Muscle of arm (tissue), 12 donors: ENCODE measurements around the gene ASB15. TPM values are rescaled to one million over a fixed set of nuclear protein-coding genes. Genes with fewer than 3 reads are reported as not detected.

Experiments
- DNase-seq: peaks from one replicate; pipeline ENCODE4 v3.0.0-alpha.2; 2013
- polyA plus RNA-seq, 12 donors: library from polyadenylated mRNA; unstranded; fragments of 120-200 nt; gene quantifications; one replicate each; pipeline ENCODE4 v1.2.1, GENCODE V29; 2013; ENCODE audit not compliant: insufficient read length in 12 of 12

The ASB15 gene
- polyA plus RNA-seq, 12 donors = 3.2 to 10.2 (median 6.5) TPM; not detected in 2

GRCh38 chr7:123635551-123636359, 34.1 kb downstream of the ASB15 start:
- DNase-seq = no peak

- no peak for DNase-seq
Observed at GRCh38 chr7:123637203-123637602, 35.6 kb downstream of the ASB15 start.

GRCh38 chr7:123637878-123638277, 36.3 kb downstream of the ASB15 start:
- no peak for DNase-seq

- no peak for DNase-seq
Observed at GRCh38 chr7:123639631-123640030, 38.0 kb downstream of the ASB15 start.

GRCh38 chr7:123640583-123640982, 39.0 kb downstream of the ASB15 start:
- DNase-seq = no peak

GRCh38 chr7:123641901-123642300, 40.3 kb downstream of the ASB15 start:
- no peak for DNase-seq

- no peak for DNase-seq
Observed at GRCh38 chr7:123643495-123644441, 42.1 kb downstream of the ASB15 start.

- DNase-seq = no peak
Observed at GRCh38 chr7:123645516-123645915, 43.9 kb downstream of the ASB15 start.

- no peak for DNase-seq
Observed at GRCh38 chr7:123647106-123647730, 45.6 kb downstream of the ASB15 start.

GRCh38 chr7:123649964-123650363, 48.3 kb downstream of the ASB15 start:
- DNase-seq = no peak

GRCh38 chr7:123650595-123650994, 49.0 kb downstream of the ASB15 start:
- no peak for DNase-seq

- DNase-seq = no peak
Observed at GRCh38 chr7:123652406-123652805, 50.8 kb downstream of the ASB15 start.

- no peak for DNase-seq
Observed at GRCh38 chr7:123653162-123653561, 51.5 kb downstream of the ASB15 start.

- DNase-seq = no peak
Observed at GRCh38 chr7:123655614-123656013, 54.0 kb downstream of the ASB15 start, which contains the start of gene LMOD2. TSS of gene LMOD2 (plus strand) at chr7:123655866. CDS start at chr7:123655964, 98 bp downstream.

GRCh38 chr7:123656544-123657303, 55.1 kb downstream of the ASB15 start:
- no peak for DNase-seq

GRCh38 chr7:123657304-123657685, 55.7 kb downstream of the ASB15 start:
- no peak for DNase-seq

GRCh38 chr7:123658023-123658422, 56.4 kb downstream of the ASB15 start:
- no peak for DNase-seq

- DNase-seq = no peak
Observed at GRCh38 chr7:123660514-123661354, 59.1 kb downstream of the ASB15 start.

- DNase-seq = no peak
Observed at GRCh38 chr7:123661765-123662164, 60.1 kb downstream of the ASB15 start.

- no peak for DNase-seq
Observed at GRCh38 chr7:123662293-123662692, 60.7 kb downstream of the ASB15 start.
